Smooth muscle cell of the brain vasculature (primary cell): Measurements from ENCODE around the gene PAX9.

Source experiments
- DNase-seq: peaks from one replicate; pipeline ENCODE4 v3.0.0-alpha.2; 2012; ENCODE audit warnings: low read depth, low spot score

Gene PAX9

GRCh38 chr14:36655963-36656686, 5.5 kb upstream of the PAX9 start:
- DNase-seq = no peak

DNA sequence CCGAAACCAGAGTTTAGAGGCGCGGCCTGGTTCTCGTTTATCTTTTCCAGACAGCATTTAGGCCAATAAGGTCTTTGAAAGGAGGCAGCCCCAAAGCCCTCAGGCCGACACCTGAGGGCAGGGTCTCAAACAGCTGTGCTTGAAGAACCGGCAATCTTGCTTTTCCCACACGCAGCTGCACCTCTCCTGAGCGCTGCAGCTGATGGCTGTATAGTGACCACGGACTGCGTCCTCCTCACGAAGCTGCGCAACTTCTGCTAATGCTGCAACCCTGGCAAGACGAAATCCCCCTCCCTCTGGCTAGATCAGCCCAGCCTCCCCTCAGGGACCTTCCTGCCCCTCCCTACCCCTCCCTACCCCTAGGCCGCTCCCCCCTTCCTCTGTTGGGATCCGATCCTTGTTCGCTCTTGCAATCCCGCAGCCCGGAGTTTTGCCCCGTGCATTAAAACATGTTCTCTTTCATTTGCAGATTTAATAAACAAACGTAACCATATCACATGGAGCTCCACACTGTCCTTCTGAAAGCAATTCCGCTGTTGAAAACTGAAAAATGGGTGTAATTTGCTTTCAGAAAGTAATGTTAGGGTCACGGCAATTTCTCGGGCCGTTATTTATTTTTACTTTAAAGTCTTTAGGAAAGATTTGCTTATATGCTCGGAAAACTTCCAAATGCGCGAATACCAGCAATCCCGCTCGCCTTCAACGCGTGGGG, 4.8 kb upstream of the PAX9 start:
- DNase-seq = no peak

- no peak for DNase-seq
Observed at GRCh38 chr14:36657399-36658122, 4.1 kb upstream of the PAX9 start.

GRCh38 chr14:36658123-36659009, 3.3 kb upstream of the PAX9 start:
- no peak for DNase-seq

GRCh38 chr14:36659010-36659821, 2.4 kb upstream of the PAX9 start:
- no peak for DNase-seq

GRCh38 chr14:36659822-36660735, 1.6 kb upstream of the PAX9 start:
- no peak for DNase-seq

DNA sequence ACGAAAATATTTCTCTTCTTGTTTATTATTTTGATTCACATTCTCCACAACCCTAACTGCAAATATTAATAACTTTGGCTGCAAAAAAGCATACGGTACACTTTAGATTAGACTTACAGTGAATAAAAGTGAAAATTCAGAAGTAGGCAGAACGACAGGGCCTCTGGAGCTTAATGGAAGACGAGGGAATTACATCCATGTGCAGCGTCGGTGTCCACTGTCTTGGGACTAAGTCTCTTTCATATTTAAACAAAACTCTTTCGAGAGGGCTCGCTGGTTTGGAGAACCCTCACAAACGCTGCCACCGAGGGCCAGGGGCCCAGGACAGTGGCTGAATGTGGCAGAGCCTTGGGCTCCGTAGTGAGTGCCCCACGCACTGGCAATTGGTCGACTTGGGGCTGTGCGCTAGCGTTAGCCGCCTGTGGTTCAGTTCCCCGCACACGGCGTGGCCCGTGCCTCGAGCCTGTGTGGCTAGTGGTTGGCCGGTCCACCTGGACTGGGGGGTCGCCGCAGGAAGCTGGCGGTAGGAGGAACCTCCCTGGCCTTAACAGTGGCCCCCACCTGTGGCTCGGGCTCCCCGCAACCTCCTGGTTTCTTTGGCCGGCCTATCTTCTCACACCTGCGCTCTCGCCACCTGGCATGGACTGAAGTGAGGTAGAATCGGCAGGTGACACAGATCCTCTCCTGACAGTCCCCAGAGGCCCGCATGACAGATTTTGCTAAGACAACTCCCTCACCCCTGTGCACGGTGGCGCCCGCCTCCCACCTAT, 739 bp upstream of the PAX9 start:
- DNase-seq = no peak

DNA sequence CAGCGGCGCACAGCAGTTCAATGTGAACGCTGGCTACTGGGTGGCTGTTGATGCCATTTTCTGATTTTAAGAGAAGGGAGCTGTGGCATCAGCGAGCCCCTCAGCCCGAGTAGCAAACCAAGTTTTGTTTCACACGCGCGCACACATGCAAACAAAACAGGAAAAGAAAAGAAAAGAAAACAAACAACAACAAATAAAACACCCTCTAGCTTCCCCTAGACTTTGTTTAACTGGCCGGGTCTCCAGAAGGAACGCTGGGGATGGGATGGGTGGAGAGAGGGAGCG, 540 bp downstream of the PAX9 start:
- DNase-seq = no peak

DNA sequence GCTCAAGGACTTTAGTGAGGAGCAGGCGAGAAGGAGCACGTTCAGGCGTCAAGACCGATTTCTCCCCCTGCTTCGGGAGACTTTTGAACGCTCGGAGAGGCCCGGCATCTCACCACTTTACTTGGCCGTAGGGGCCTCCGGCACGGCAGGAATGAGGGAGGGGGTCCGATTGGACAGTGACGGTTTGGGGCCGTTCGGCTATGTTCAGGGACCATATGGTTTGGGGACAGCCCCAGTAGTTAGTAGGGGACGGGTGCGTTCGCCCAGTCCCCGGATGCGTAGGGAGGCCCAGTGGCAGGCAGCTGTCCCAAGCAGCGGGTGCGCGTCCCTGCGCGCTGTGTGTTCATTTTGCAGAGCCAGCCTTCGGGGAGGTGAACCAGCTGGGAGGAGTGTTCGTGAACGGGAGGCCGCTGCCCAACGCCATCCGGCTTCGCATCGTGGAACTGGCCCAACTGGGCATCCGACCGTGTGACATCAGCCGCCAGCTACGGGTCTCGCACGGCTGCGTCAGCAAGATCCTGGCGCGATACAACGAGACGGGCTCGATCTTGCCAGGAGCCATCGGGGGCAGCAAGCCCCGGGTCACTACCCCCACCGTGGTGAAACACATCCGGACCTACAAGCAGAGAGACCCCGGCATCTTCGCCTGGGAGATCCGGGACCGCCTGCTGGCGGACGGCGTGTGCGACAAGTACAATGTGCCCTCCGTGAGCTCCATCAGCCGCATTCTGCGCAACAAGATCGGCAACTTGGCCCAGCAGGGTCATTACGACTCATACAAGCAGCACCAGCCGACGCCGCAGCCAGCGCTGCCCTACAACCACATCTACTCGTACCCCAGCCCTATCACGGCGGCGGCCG, 1.1 kb downstream of the PAX9 start:
- DNase-seq = no peak

DNA sequence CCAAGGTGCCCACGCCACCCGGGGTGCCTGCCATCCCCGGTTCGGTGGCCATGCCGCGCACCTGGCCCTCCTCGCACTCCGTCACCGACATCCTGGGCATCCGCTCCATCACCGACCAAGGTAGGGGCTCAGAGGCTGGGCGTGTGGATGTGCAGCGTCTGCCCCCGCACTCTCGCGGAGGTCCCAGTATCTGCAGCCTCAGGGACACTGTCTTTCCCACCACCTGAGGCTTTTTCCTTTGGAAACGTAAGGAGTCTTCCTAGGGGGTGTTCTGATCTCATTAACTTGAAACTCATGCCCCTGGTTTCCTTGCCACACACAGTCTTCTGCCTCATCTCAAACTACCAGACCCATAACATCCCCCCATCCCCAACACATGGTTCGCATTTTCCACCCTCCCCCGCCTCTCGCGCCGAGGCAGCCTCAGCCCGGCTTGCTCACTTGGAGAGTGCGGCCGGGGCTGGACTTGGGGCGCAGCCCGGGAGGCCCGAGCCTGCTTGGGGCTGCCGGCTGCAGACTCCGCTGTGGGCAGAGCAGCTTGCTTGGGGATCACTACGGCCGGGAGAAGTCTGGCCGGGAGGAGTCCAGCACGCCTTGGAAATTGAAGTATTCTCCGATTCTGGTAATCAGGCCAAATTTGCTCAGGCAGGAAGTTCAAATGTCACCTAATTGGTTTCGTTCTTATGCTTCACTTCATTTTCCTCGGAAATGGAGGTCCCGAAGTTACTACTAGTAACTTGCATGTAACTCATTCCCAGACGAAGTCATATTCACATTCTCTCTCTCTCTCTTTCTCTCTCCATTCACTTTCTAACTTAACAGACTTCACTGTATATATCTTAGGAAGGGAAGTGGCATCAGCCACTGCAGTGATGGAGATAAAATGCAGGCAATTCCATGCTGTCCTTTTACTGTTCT, 2.0 kb downstream of the PAX9 start:
- no peak for DNase-seq

- no peak for DNase-seq
Observed at GRCh38 chr14:36664322-36665193, 2.9 kb downstream of the PAX9 start.

- DNase-seq = no peak
Observed at GRCh38 chr14:36665887-36666415, 4.3 kb downstream of the PAX9 start.

DNA sequence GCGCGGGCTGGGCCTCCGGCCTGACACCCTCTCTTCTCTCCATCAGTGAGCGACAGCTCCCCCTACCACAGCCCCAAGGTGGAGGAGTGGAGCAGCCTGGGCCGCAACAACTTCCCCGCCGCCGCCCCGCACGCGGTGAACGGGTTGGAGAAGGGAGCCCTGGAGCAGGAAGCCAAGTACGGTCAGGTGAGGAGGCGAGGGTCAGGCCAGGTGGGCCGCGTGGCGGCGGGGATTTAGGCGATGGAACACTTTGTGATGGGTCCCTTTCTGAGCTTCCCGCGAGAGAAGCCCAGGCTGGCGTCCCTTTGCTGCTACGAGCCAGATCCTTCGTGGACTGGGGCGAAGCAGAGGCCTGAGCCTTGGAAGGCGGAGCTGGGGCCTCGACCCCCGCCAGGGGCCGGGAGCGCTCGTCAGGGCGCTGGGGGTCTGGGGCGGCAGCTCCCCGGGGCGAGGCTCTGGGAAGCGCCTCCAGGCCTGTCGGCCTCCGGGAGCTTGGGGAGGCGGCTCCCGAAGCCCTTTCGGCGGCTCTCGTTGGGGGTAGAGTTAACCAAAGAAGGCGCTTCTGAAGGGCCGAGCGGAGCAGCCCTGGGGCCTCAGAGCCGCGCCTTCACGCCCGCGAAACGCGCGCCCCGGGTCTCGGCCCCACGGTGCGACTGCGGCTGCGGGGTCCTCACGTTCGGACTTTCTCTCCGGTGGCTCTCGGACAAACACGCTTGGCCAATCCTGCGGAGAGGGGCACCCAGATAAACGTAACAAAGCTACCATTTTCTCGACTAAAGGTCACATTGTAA, 5.0 kb downstream of the PAX9 start:
- DNase-seq = no peak

- DNase-seq = no peak
Observed at GRCh38 chr14:36667679-36668078, 6.0 kb downstream of the PAX9 start.

DNA sequence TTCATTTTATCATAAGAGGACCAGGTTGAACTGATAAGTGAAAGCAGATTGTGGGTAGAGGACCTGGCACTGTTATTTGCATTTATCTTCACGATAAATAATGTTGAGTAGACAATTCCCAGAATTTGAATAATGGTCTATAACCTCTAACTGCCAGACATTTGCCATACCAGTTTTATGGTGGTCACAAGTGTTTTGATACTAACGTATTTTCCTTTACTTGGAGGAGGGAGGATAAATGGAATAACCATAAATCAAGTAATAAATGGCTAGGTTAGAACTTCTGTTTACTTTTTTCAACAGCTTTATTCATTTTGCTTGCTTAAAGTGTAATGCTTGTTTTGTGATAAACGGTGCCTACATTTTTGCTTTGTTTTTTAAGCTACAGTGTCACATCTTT, 9.5 kb downstream of the PAX9 start:
- DNase-seq = no peak
